PC-9 (cell line): ENCODE results near the gene IDNK. TPM values are rescaled to one million over a fixed set of nuclear protein-coding genes. Genes with fewer than 3 reads are reported as not detected.

Experiments
- BruUV-seq: library from RNA; stranded (reverse); fragments of 400-500 nt; replicated peaks from 2 replicates; lab custom pipeline; 2021; lab: Mats Ljungman, UMichigan
- CTCF ChIA-PET: fragments of 300-600 bp; sonication (Branson Sonifier 250); formaldehyde crosslinking; loops from one replicate; lab custom pipeline; 2022; ENCODE audit warnings: antibody characterized with exemption; lab: Charles Lee
- POLR2A ChIA-PET: fragments of 300-600 bp; sonication (Branson Sonifier 250); formaldehyde crosslinking; loops from one replicate; lab custom pipeline; 2022; ENCODE audit warnings: antibody characterized with exemption; ENCODE audit not compliant: unreplicated experiment; lab: Charles Lee
- DNase-seq, 2 experiments: peaks; one replicate each; pipeline versions ENCODE4 v3.0.0 to v3.0.0-alpha.2; 2015 to 2022; ENCODE audit warnings: mixed read lengths in 1 of 2
- H2AFZ ChIP-seq: fragments of 200-600 bp; sonication (generic); 2 replicates; pipeline ENCODE4 v1.8.1; 2017; ENCODE audit warnings: antibody characterized with exemption
- H3F3A ChIP-seq: fragments of 200-600 bp; sonication (generic); 2 replicates; pipeline ENCODE4 v1.8.1; 2017; ENCODE audit warnings: antibody characterized with exemption, mild to moderate bottlenecking, low read depth; ENCODE audit not compliant: insufficient read depth
- H3K27ac ChIP-seq: fragments of 200-600 bp; sonication (generic); 2 replicates; pipeline ENCODE4 v1.6.1; 2016; ENCODE audit warnings: mixed run types
- H3K27me3 ChIP-seq: fragments of 200-600 bp; sonication (generic); 2 replicates; pipeline ENCODE4 v1.6.1; 2016; ENCODE audit warnings: low read depth, mixed run types; ENCODE audit not compliant: insufficient read depth
- H3K36me3 ChIP-seq: fragments of 200-600 bp; sonication (generic); 2 replicates; pipeline ENCODE4 v1.6.1; 2016; ENCODE audit warnings: low read depth, mixed run types
- H3K4me1 ChIP-seq: fragments of 200-600 bp; sonication (generic); replicated peaks from 2 replicates; pipeline ENCODE4 v1.6.1; 2016; ENCODE audit warnings: mixed run types; ENCODE audit not compliant: insufficient read depth
- H3K4me2 ChIP-seq: fragments of 200-600 bp; sonication (generic); 2 replicates; pipeline ENCODE4 v1.6.1; 2017; ENCODE audit warnings: mixed run types
- H3K4me3 ChIP-seq: fragments of 200-600 bp; sonication (generic); 2 replicates; pipeline ENCODE4 v1.6.1; 2016; ENCODE audit warnings: mixed run types
- H3K79me2 ChIP-seq: fragments of 200-600 bp; sonication (generic); 2 replicates; pipeline ENCODE4 v1.6.1; 2017; ENCODE audit warnings: low read depth, mixed run types
- H3K9me2 ChIP-seq: fragments of 200-600 bp; sonication (generic); 2 replicates; pipeline ENCODE4 v1.8.1; 2017; ENCODE audit warnings: mild to moderate bottlenecking; ENCODE audit not compliant: insufficient read depth
- H3K9me3 ChIP-seq: fragments of 200-600 bp; sonication (generic); 2 replicates; pipeline ENCODE4 v1.8.1; 2016; ENCODE audit warnings: low read depth; ENCODE audit not compliant: insufficient read depth
- H4K20me1 ChIP-seq: fragments of 200-600 bp; sonication (generic); 2 replicates; pipeline ENCODE4 v1.8.1; 2017; ENCODE audit not compliant: insufficient read depth
- CTCF ChIP-seq: fragments of 200-600 bp; sonication (generic); conservative IDR thresholded peaks from 2 replicates; pipeline ENCODE4 v1.6.1; 2017; ENCODE audit warnings: mixed run types, antibody characterized with exemption, mild to moderate bottlenecking, moderate library complexity
- EZH2 ChIP-seq: fragments of 200-600 bp; sonication (generic); IDR thresholded peaks from 2 replicates; pipeline ENCODE4 v1.8.0; 2017; ENCODE audit warnings: antibody characterized with exemption, low read depth
- intact Hi-C: fragments of 100-400 bp; cut with micrococcal nuclease; formaldehyde crosslinking; loops from one replicate; pipeline ENCODE4 v1.10.0; 2022; ENCODE audit not compliant: unreplicated experiment
- total RNA-seq: library from RNA; stranded (reverse); gene quantifications from 2 replicates; pipeline ENCODE4 v1.2.3, GENCODE V29; 2021

IDNK gene
- total RNA-seq, 1 experiment from 2014 or later: 1.7 TPM

- no peak overlapping the region for H3K4me2 ChIP-seq
- no peaks in the 10 kb centered on the region for H3K9me2 ChIP-seq
- no peaks in the 10 kb centered on the region for H3K9me3 ChIP-seq
- peaks cover 4% of the 10 kb centered on the region; the same call in 1 of the 2 replicates for H3K36me3 ChIP-seq
- H2AFZ ChIP-seq: no peak overlapping the region
- no peaks in the 10 kb centered on the region for H3K4me1 ChIP-seq
- ChIA-PET CTCF (interaction anchor here (0.5 to 0.7 kb wide), 2 partner anchors 19 to 546 kb away, joined by 4 read pairs; no protein-coding TSS in a partner anchor), POLR2A (no interaction called here)
- H3K27me3 ChIP-seq: no peaks in the 10 kb centered on the region
- H3K4me3 ChIP-seq: no peak overlapping the region
- H3K79me2 ChIP-seq: no peaks in the 10 kb centered on the region
- H3F3A ChIP-seq: 0 out of 2 replicates have a peak, but pooled peaks cover 4% of the 10 kb centered on the region
- intact Hi-C loops: loop anchor here (1.0 to 2.0 kb wide), 2 partner anchors 315 to 445 kb away; no protein-coding TSS in a partner anchor
- no peaks in the 10 kb centered on the region for H4K20me1 ChIP-seq
- BruUV-seq: no TSS peak
- TF ChIP-seq CTCF: no peak
- TF ChIP-seq EZH2: no peak
- no peak overlapping the region for H3K27ac ChIP-seq
- no peak for DNase-seq
Observed at GRCh38 chr9:83649515-83649914, 26.6 kb downstream of the IDNK start.

GRCh38 chr9:83651558-83651957 lies 28.6 kb downstream of the IDNK start:
- intact Hi-C loops: no loop called here
- H3K9me2 ChIP-seq: no peaks in the 10 kb centered on the region
- H4K20me1 ChIP-seq: no peaks in the 10 kb centered on the region
- H2AFZ ChIP-seq: no peak overlapping the region
- no peaks in the 10 kb centered on the region for H3K79me2 ChIP-seq
- H3K27me3 ChIP-seq: no peaks in the 10 kb centered on the region
- ChIA-PET POLR2A (no interaction called here), CTCF (no interaction called here)
- TF ChIP-seq EZH2 (no peak), CTCF (no peak)
- no peak overlapping the region for H3K4me3 ChIP-seq
- no peak for DNase-seq
- H3K9me3 ChIP-seq: no peaks in the 10 kb centered on the region
- no peaks in the 10 kb centered on the region for H3K4me1 ChIP-seq
- no peak overlapping the region for H3K27ac ChIP-seq
- 0 out of 2 replicates have a peak, but pooled peaks cover 4% of the 10 kb centered on the region for H3F3A ChIP-seq
- peaks cover 9% of the 10 kb centered on the region for H3K36me3 ChIP-seq
- BruUV-seq: no TSS peak
- H3K4me2 ChIP-seq: no peak overlapping the region

GRCh38 chr9:83652433-83652832 lies 29.5 kb downstream of the IDNK start:
- H3K27ac ChIP-seq: no peak overlapping the region
- H3K4me2 ChIP-seq: no peak overlapping the region
- H3K36me3 ChIP-seq: peaks cover 9% of the 10 kb centered on the region
- no peak overlapping the region for H3K4me3 ChIP-seq
- TF ChIP-seq CTCF (no peak), EZH2 (no peak)
- H3K4me1 ChIP-seq: no peaks in the 10 kb centered on the region
- no peak for DNase-seq
- H2AFZ ChIP-seq: no peak overlapping the region
- POLR2A ChIA-PET: no interaction called here
- no peaks in the 10 kb centered on the region for H3K9me3 ChIP-seq
- H3F3A ChIP-seq: 0 out of 2 replicates have a peak, but pooled peaks cover 4% of the 10 kb centered on the region
- H3K9me2 ChIP-seq: no peaks in the 10 kb centered on the region
- CTCF ChIA-PET: no interaction called here
- no peaks in the 10 kb centered on the region for H3K27me3 ChIP-seq
- BruUV-seq: no TSS peak
- no peaks in the 10 kb centered on the region for H4K20me1 ChIP-seq
- no peaks in the 10 kb centered on the region for H3K79me2 ChIP-seq
- intact Hi-C loops: no loop called here
